GM12801 (cell line): ENCODE results near the gene BTK.

Experiments used
- CTCF ChIP-seq: IDR thresholded peaks from one replicate; pipeline ENCODE4 v1.5.1; 2011; ENCODE audit warnings: control low read depth; ENCODE audit not compliant: insufficient read length; ENCODE audit errors: extremely low read depth

BTK gene

GRCh38 chrX:101407167-101407747 is 21.3 kb upstream of the BTK start:
- no peak for TF ChIP-seq CTCF

DNA sequence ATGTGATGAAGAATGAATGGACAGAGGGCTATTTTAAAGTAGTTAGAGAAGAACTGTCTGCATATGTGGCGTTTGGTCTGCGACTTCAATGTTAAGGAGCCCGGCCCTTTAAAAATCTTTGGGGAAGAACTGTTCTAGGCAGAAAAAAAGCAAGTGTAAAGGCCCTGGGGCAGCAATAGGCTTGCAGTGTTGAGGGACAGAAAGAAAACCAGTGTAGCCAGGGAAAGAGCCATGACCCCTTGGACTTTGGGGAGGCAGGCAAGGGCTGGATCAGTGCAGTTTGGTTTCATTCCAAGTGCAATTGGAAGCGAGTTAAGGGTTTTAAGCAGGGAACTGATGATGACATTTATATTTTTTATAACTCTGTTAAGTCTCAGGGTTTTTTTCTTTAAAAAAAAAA is 13.8 kb upstream of the BTK start:
- TF ChIP-seq CTCF = no peak

DNA sequence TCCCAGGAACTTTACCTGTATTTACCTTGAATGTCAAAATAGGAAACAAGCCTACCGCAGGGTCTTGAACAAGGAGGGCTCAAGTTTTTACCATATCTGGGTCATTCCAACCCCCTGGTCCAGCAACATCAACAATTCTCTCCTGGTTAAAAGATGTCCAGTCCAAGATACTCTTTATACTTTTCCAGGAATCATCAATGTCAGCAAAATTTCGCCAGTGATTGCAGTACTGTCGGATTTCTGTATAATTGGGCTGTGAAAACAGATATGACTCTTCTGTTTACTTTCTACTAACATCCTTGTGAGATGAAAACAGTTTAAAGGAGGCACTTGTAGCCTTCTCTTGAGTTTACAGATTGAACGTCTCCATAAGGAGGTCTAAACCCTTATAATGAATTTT is 12.7 kb upstream of the BTK start:
- TF ChIP-seq CTCF = no peak

DNA sequence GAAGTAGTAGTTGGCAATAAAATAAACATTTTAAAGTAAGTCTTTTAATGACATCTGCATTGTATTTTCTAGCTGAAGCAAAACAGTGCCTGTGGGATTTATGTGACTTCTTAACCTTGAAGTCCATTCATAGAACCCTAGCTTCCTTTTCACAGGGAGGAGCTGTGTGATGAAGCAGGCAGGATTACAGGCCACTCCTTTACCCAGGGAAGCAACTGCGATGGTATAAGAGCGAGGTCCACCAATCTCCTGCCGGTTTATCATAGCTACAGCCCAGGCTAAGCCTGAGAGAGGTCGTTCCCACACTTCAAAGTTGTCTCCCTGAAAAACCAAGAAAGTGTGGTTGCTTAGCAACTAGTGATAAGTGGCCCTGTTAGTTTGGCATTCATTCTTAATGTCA is 11.8 kb upstream of the BTK start:
- no peak for TF ChIP-seq CTCF

DNA sequence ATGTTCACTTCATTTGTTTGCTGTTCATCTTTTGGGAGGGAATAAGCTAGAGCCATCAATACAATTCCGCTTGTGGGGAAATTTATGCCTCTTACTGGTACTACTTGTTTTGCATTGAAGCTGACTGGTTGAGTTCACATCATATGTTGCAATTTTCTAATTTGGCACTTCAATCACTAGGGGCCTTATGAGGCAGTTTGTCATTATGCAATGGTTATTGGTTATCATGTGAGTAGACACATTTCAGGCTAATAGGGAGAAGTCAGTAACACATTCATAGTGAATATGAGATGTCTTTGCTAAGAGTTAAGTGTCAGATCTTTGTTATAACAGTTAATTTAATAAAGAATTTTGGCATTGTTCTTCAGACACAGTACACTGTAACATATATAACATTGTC is 9.8 kb upstream of the BTK start:
- TF ChIP-seq CTCF = no peak

DNA sequence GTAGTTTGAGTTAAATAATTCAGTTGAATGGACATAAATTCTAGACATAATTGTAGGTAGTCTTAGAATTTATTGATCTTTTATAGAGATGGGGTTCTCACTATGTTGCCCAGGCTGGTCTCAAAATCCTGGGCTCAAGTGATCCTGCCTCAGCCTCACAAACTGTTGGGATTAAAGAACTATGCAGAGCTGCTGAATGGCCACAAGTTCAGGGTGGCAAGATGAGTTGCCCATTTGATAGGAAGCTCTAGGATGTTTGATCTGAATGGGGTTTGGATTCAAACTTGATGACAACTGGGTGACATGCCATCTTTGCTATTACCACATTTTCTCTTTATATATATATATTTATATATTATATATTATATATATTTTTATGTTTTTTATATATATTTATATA is 8.4 kb upstream of the BTK start:
- TF ChIP-seq CTCF = no peak

DNA sequence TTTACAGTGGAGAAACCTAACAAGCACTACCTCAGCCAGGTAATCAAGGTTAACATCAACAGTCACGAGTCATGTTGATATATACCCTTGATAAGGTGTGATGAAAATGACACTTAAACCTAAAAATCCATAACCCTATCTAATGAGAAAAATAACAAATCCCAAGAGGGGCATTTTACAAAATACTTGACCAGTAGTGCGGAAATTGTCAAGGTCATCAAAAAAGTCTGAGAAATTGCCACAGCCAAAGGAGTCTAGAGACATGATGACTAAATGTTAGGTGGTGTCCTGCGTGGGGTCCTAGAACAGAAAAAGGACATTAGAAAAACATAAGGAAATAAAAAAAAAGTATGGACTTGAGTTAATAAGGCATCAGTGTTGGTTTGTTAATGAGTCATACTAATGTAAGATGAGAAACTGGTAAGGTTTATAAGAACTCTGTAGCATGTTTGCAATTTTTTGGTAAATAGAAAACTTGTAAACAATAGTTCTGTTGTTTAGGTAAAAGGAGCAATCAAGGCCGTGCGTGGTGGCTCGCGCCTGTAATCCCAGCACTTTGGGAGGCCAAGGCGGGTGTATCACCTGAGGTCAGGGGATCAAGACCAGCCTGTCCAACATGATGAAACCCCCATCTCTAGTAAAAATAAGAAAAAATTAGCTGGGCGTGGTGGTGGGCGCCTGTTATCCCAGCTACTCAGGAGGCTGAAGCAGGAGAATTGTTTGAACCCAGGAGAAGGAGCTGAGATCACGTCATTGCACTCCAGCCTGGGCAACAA is 7.7 kb upstream of the BTK start:
- no peak for TF ChIP-seq CTCF
